Measurements from ENCODE around the gene KDM2A. TPM values are rescaled to one million over a fixed set of nuclear protein-coding genes. Genes with fewer than 3 reads are reported as not detected.
"Not testable (repeated sequence)": the region's sequence is repeated elsewhere in the genome, so short reads cannot be mapped to it uniquely, and the experiment has no call there.

KDM2A gene
- total and polyA plus RNA-seq, 2 donors from 2014 or later = 16.2 to 82.6 TPM

DNA sequence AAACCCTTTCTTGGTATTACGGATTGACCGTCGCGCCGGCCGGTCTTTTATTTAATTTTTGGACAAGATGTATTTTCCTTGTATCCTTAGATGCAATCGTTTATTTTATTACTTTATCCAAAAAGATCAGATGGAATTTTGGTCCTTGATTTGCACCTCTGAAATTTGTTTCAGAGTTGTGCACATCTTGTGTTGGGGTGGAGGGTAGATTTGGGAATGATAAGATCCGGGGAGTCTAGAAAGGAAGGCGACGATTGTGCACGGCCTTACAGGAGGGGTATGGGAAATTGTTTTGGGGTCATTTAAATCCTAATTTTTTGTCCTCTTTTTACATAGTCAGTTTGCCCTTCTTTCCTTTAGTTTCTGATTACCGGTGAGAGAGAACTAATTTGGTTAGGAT, 1.4 kb downstream of the KDM2A start:
- Histone ChIP-seq H3K27ac (ENCODE audit: low read depth in 2 of 2, low read length in 2 of 2) (peak overlapping the region in 1 of 2 donors; percentile 67), H3K9me3 (ENCODE audit: control insufficient read depth in 2 of 3, insufficient read depth in 1 of 3, low read length in 3 of 3) (no peaks in the 10 kb centered on the region), H3K36me3 (ENCODE audit: control insufficient read depth in 2 of 3, insufficient read depth in 3 of 3, low read length in 3 of 3) (peaks cover 0 to 2% (median 0%) of the 10 kb centered on the region in 3 donors), H3K4me3 (ENCODE audit: low read length in 3 of 3) (peak overlapping the region; percentile 91), H3K4me1 (ENCODE audit: control insufficient read depth in 2 of 3, insufficient read depth in 2 of 3, low read depth in 1 of 3, low read length in 3 of 3) (peaks cover 0 to 3% (median 0%) of the 10 kb centered on the region in 3 donors), H3K9ac (ENCODE audit: low read length in 3 of 3) (peak overlapping the region; percentile 38 to 91 (median 90)), H3K27me3 (ENCODE audit: control insufficient read depth, insufficient read depth, low read length) (no peaks in the 10 kb centered on the region)
- FAIRE-seq (no peak), DNase-seq (peak in 1 of 5 donors; percentile 15)
- intact Hi-C loops (cut with DNase I) = no loop called here
- TF ChIP-seq, protein P1, sequence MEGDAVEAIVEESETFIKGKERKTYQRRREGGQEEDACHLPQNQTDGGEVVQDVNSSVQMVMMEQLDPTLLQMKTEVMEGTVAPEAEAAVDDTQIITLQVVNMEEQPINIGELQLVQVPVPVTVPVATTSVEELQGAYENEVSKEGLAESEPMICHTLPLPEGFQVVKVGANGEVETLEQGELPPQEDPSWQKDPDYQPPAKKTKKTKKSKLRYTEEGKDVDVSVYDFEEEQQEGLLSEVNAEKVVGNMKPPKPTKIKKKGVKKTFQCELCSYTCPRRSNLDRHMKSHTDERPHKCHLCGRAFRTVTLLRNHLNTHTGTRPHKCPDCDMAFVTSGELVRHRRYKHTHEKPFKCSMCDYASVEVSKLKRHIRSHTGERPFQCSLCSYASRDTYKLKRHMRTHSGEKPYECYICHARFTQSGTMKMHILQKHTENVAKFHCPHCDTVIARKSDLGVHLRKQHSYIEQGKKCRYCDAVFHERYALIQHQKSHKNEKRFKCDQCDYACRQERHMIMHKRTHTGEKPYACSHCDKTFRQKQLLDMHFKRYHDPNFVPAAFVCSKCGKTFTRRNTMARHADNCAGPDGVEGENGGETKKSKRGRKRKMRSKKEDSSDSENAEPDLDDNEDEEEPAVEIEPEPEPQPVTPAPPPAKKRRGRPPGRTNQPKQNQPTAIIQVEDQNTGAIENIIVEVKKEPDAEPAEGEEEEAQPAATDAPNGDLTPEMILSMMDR (IDR thresholded peaks at IDR 0.05; ENCODE audit: borderline replicate concordance, extremely low read depth, insufficient read depth) = no peak

DNA sequence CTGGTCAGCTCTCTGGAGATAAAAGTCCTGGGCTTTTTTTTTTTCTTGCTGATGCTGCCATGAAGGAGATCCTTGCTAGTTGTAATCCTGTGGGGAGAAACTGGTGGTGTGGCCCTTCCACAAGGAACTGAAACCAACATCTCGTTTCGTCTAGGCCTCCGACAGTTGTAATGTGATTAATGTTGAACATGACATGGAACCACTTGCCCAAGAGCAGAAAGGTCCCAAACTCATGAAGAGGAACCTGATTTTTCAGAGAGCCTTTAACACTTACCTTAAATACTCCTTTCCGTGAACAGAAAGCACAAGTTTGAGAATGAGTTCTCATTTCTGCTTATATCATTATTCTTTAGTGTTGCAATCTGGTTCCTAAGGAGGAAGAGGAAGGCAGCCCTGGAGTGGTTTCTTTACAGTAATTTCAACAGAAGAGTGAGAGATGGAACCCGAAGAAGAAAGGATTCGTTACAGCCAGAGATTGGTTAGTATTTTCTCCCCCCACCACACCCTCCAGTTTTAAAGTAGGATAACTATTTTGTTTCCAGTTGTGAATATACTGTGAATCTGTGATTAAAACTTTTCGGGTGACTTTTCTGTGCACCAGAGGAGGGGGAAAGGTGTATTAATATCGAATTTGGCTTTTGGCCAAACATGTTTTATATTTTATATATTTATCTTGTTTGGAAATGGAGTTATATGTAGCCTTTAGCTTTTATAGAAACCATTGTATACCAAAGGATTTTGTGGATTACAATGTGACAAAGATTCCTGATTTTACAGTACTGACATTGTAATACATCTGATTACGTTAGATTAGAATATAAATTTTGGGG, 2.0 kb downstream of the KDM2A start:
- H3K4me1 ChIP-seq (ENCODE audit: control insufficient read depth in 2 of 3, insufficient read depth in 2 of 3, low read depth in 1 of 3, low read length in 3 of 3) = peaks cover 0 to 3% (median 0%) of the 10 kb centered on the region in 3 donors
- peak overlapping the region; percentile 91 for H3K4me3 ChIP-seq (ENCODE audit: low read length in 3 of 3)
- peak overlapping the region in 1 of 2 donors; percentile 67 for H3K27ac ChIP-seq (ENCODE audit: low read depth in 2 of 2, low read length in 2 of 2)
- peaks cover 0 to 2% (median 0%) of the 10 kb centered on the region in 3 donors for H3K36me3 ChIP-seq (ENCODE audit: control insufficient read depth in 2 of 3, insufficient read depth in 3 of 3, low read length in 3 of 3)
- peak overlapping the region; percentile 38 to 91 (median 90) for H3K9ac ChIP-seq (ENCODE audit: low read length in 3 of 3)
- TF ChIP-seq, protein P1 (IDR thresholded peaks at IDR 0.05; ENCODE audit: borderline replicate concordance, extremely low read depth, insufficient read depth) = no peak
- no peaks in the 10 kb centered on the region for H3K9me3 ChIP-seq (ENCODE audit: control insufficient read depth in 2 of 3, insufficient read depth in 1 of 3, low read length in 3 of 3)
- intact Hi-C loops (cut with DNase I) = no loop called here
- H3K27me3 ChIP-seq (ENCODE audit: control insufficient read depth, insufficient read depth, low read length) = no peaks in the 10 kb centered on the region
- peak in 2 of 5 donors; percentile 36 to 41 for DNase-seq
- FAIRE-seq = no peak

DNA sequence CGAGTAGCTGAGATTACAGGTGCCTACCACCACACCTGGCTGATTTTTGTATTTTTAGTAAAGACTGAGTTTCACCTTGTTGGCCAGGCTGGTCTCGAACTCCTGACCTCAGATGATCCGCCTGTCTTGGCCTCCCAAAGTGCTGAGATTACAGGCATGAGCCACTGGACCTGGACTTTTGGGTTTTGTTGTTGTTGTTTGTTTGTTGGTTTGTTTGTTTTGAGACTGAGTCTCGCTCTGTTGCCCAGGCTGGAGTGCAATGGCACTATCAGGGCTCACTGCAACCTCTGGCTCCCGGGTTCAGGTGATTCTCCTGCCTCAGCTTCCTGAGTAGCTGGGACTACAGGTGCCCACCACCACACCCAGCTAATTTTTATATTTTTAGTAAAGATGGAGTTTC, 4.7 kb downstream of the KDM2A start:
- FAIRE-seq; H3K9me3 ChIP-seq (ENCODE audit: control insufficient read depth in 2 of 3, insufficient read depth in 1 of 3, low read length in 3 of 3); H3K27ac ChIP-seq (ENCODE audit: low read depth in 2 of 2, low read length in 2 of 2); DNase-seq; intact Hi-C loops (cut with DNase I); H3K27me3 ChIP-seq (ENCODE audit: control insufficient read depth, insufficient read depth, low read length); H3K4me3 ChIP-seq (ENCODE audit: low read length in 3 of 3); H3K4me1 ChIP-seq (ENCODE audit: control insufficient read depth in 2 of 3, insufficient read depth in 2 of 3, low read depth in 1 of 3, low read length in 3 of 3); H3K9ac ChIP-seq (ENCODE audit: low read length in 3 of 3); H3K36me3 ChIP-seq (ENCODE audit: control insufficient read depth in 2 of 3, insufficient read depth in 3 of 3, low read length in 3 of 3): not testable (repeated sequence)

DNA sequence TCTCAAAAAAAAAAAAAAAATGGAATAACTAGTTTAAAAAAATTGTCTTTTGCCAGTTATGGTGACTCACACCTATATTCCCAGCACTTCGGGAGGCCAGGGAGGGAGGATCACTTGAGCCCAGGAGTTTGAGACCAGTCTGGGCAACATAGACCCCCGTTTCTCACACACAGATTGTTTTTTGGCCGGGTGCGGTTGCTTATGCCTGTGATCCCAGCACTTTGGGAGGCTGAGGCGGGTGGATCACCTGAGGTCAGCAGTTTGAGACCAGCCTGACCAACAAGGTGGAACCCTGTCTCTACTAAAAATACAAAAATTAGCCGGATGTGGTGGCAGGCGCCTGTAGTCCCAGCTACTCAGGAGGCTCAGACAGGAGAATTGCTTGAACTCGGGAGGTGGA, 7.2 kb downstream of the KDM2A start:
- H3K27me3 ChIP-seq (ENCODE audit: control insufficient read depth, insufficient read depth, low read length); H3K9me3 ChIP-seq (ENCODE audit: control insufficient read depth in 2 of 3, insufficient read depth in 1 of 3, low read length in 3 of 3); FAIRE-seq; H3K36me3 ChIP-seq (ENCODE audit: control insufficient read depth in 2 of 3, insufficient read depth in 3 of 3, low read length in 3 of 3); H3K9ac ChIP-seq (ENCODE audit: low read length in 3 of 3); H3K4me1 ChIP-seq (ENCODE audit: control insufficient read depth in 2 of 3, insufficient read depth in 2 of 3, low read depth in 1 of 3, low read length in 3 of 3); intact Hi-C loops (cut with DNase I); H3K4me3 ChIP-seq (ENCODE audit: low read length in 3 of 3); H3K27ac ChIP-seq (ENCODE audit: low read depth in 2 of 2, low read length in 2 of 2): not testable (repeated sequence)
- peak in 1 of 5 donors; percentile 30 for DNase-seq
